Stomach (tissue), 4 donors: ENCODE results near the gene ATP2B3.

Experiments used
- CTCF ChIP-seq, 7 experiments: fragments of 450-650 bp in 4 of 7; fragments of 200-600 bp in 3 of 7; sonication (generic) in 3 of 7; IDR thresholded peaks; one replicate each; pipeline ENCODE4 v1.5.1; 2016 to 2019; ENCODE audit warnings: antibody characterized with exemption in 7 of 7, control low read depth in 2 of 7, mild to moderate bottlenecking in 1 of 7
- POLR2AphosphoS5 ChIP-seq, 3 donors: sonication (generic); formaldehyde crosslinking; IDR thresholded peaks; one replicate each; pipeline ENCODE4 v1.6.1; 2016; ENCODE audit warnings: antibody characterized with exemption in 3 of 3

GRCh38 chrX:153522259-153522658 is 4.8 kb downstream of the ATP2B3 start:
- TF ChIP-seq CTCF (IDR thresholded peaks at IDR 0.05) (no peak), POLR2AphosphoS5 (IDR thresholded peaks at IDR 0.05) (no peak)
